Measurements from ENCODE around the gene TFDP2. TPM values are rescaled to one million over a fixed set of nuclear protein-coding genes. Genes with fewer than 3 reads are reported as not detected.

The TFDP2 gene
- total and polyA plus RNA-seq, 9 of the 15 experiments (the other 6 are each of a cell fraction or from before 2014, with no cell fraction given) = 95.6 to 179 (median 126) TPM

DNA sequence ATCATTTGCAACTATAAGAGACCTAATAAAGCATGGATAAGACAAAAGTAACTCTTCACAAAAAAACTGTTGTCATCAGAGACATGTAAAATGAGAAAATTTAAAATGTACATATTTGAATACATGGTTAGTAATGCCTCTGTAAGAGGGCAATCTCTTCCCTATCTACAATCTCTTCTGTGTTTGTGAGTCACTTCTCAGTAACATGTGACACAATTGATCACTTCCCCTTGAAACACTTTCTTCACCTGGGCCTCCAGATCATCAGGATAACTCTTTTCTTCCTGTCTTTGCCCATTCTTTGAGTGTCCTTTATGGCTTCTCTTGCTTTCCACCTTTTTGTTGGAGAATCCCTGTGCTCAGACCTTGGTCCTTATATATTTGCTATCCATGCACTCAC, 50.4 kb downstream of the TFDP2 start (continued):
- TF ChIP-seq SETDB1 (IDR thresholded peaks at IDR 0.05; ENCODE audit: low read length) = no peak
- no peak for TF ChIP-seq STAT5B (CRISPR knock-in tag; IDR thresholded peaks at IDR 0.05)
- no peak for TF ChIP-seq HNRNPL (IDR thresholded peaks at IDR 0.05; ENCODE audit: low read depth, low read length)
- 0 out of 2 replicates have a peak, but pooled peaks have one; percentile 20 for TF ChIP-seq ATF7 (IDR thresholded peaks at IDR 0.05)
- TF ChIP-seq HDAC3 (IDR thresholded peaks at IDR 0.05; ENCODE audit: borderline replicate concordance, partially characterized antibody) = peak; percentile 20
- TF ChIP-seq SMARCC2 (IDR thresholded peaks at IDR 0.05; ENCODE audit: low read depth) = peak; percentile 51; the same call in 1 of the 2 replicates
- TF ChIP-seq SP1 (CRISPR knock-in tag; IDR thresholded peaks at IDR 0.05) = no peak
- TF ChIP-seq BRF2 (IDR thresholded peaks at IDR 0.05; ENCODE audit: borderline replicate concordance, insufficient read depth, insufficient read length) = no peak
- peak; percentile 18 for TF ChIP-seq FOS (IDR thresholded peaks at IDR 0.05; ENCODE audit: extremely low read depth, insufficient read length)
- TF ChIP-seq RHOXF2B (CRISPR knock-in tag; conservative IDR thresholded peaks at IDR 0.05) = no peak
- no peak for TF ChIP-seq POLR2G (IDR thresholded peaks at IDR 0.05; ENCODE audit: low read depth, low read length)
- TF ChIP-seq ADNP (tag; IDR thresholded peaks at IDR 0.05) = peak; percentile 17; the same call in 1 of the 2 replicates
- TF ChIP-seq, protein P1, sequence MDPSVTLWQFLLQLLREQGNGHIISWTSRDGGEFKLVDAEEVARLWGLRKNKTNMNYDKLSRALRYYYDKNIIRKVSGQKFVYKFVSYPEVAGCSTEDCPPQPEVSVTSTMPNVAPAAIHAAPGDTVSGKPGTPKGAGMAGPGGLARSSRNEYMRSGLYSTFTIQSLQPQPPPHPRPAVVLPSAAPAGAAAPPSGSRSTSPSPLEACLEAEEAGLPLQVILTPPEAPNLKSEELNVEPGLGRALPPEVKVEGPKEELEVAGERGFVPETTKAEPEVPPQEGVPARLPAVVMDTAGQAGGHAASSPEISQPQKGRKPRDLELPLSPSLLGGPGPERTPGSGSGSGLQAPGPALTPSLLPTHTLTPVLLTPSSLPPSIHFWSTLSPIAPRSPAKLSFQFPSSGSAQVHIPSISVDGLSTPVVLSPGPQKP (CRISPR knock-in tag; IDR thresholded peaks at IDR 0.05) = no peak
- TF ChIP-seq ZEB2 (IDR thresholded peaks at IDR 0.05) = peak; percentile 79
- peak; percentile 69 for TF ChIP-seq SOX6 (IDR thresholded peaks at IDR 0.05)
- TF ChIP-seq BRD4 (IDR thresholded peaks at IDR 0.05) = no peak
- TF ChIP-seq POLR3G (IDR thresholded peaks at IDR 0.05; ENCODE audit: extremely low read depth, insufficient read length, insufficient replicate concordance) = no peak
- TF ChIP-seq CBFA2T2 (conservative IDR thresholded peaks at IDR 0.05) = 0 out of 2 replicates have a peak, but pooled peaks have one; percentile 7
- TF ChIP-seq KDM1A (IDR thresholded peaks at IDR 0.05) = 0 out of 4 replicates have a peak, but pooled peaks have one; percentile 26 to 40
- TF ChIP-seq NFE2 (IDR thresholded peaks at IDR 0.05; ENCODE audit: low read depth) = no peak
- TF ChIP-seq CTBP1 (IDR thresholded peaks at IDR 0.05; ENCODE audit: borderline replicate concordance) = peak; percentile 37; the same call in 1 of the 2 replicates
- 0 out of 2 replicates have a peak, but pooled peaks have one; percentile 23 for TF ChIP-seq NCOA6 (IDR thresholded peaks at IDR 0.05)
- no peak for TF ChIP-seq CTCFL (IDR thresholded peaks at IDR 0.05; ENCODE audit: borderline replicate concordance, insufficient read depth, low read depth, low read length, poor library complexity, severe bottlenecking)
- TF ChIP-seq HSF4 (CRISPR knock-in tag; IDR thresholded peaks at IDR 0.05; ENCODE audit: borderline replicate concordance) = no peak
- TF ChIP-seq, protein P2, sequence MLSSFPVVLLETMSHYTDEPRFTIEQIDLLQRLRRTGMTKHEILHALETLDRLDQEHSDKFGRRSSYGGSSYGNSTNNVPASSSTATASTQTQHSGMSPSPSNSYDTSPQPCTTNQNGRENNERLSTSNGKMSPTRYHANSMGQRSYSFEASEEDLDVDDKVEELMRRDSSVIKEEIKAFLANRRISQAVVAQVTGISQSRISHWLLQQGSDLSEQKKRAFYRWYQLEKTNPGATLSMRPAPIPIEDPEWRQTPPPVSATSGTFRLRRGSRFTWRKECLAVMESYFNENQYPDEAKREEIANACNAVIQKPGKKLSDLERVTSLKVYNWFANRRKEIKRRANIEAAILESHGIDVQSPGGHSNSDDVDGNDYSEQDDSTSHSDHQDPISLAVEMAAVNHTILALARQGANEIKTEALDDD (IDR thresholded peaks at IDR 0.05) = no peak
- no peak for TF ChIP-seq SRSF7 (optimal IDR thresholded peaks at IDR 0.05; ENCODE audit: low read depth, low read length)

Data from K562 (cell line).